Naive B cell (primary cell): ENCODE measurements around the gene CHST15. TPM values are rescaled to one million over a fixed set of nuclear protein-coding genes. Genes with fewer than 3 reads are reported as not detected.

Experiments
- ATAC-seq, 2 donors: fragments of 150-1000 bp; cut with Tn5 transposase; 2 replicates each; pipeline ENCODE4 v1.10.0; 2021; ENCODE audit warnings: low read depth in 2 of 2, mild to moderate bottlenecking in 2 of 2, moderate library complexity in 2 of 2
- DNase-seq: peaks from one replicate; pipeline ENCODE4 v3.0.0; 2022
- H3K27ac Mint-ChIP-seq, 6 donors: one replicate each; pipeline ENCODE4 v1.8.0; 2020 to 2022; ENCODE audit warnings: mild to moderate bottlenecking in 6 of 6, mixed read lengths in 6 of 6, moderate library complexity in 5 of 6, inconsistent platforms in 2 of 6
- H3K27me3 Mint-ChIP-seq, 3 donors: one replicate each; pipeline ENCODE4 v1.8.0; 2021 to 2022; ENCODE audit warnings: mixed read lengths in 3 of 3, mild to moderate bottlenecking in 1 of 3
- H3K36me3 Mint-ChIP-seq, 2 donors: one replicate each; pipeline ENCODE4 v1.8.0; 2020 to 2022; ENCODE audit warnings: mixed read lengths in 2 of 2, inconsistent platforms in 1 of 2, mild to moderate bottlenecking in 1 of 2
- H3K4me1 Mint-ChIP-seq, 3 donors: one replicate each; pipeline ENCODE4 v1.8.0; 2020 to 2022; ENCODE audit warnings: mixed read lengths in 3 of 3, inconsistent platforms in 1 of 3, mild to moderate bottlenecking in 1 of 3, moderate library complexity in 1 of 3
- H3K4me3 Mint-ChIP-seq, 8 donors: one replicate each; pipeline ENCODE4 v1.8.0; 2020 to 2022; ENCODE audit warnings: mild to moderate bottlenecking in 8 of 8, mixed read lengths in 8 of 8, moderate library complexity in 8 of 8, inconsistent platforms in 2 of 8
- H3K9me3 Mint-ChIP-seq, 7 donors: one replicate each; pipeline ENCODE4 v1.8.0; 2020 to 2022; ENCODE audit warnings: mixed read lengths in 7 of 7, mild to moderate bottlenecking in 5 of 7, inconsistent platforms in 2 of 7, moderate library complexity in 1 of 7
- polyA plus RNA-seq, 6 donors: library from polyadenylated mRNA; unstranded; fragments of 300-500 nt; fragmentation: Illumina TruSeq; gene quantifications; one replicate each; pipeline ENCODE4 v1.2.3, GENCODE V29; 2021; ENCODE audit warnings: low read depth in 6 of 6

CHST15 gene
- polyA plus RNA-seq, 6 donors from 2014 or later, result 13.4 to 19.5 (median 17.0) TPM

DNA sequence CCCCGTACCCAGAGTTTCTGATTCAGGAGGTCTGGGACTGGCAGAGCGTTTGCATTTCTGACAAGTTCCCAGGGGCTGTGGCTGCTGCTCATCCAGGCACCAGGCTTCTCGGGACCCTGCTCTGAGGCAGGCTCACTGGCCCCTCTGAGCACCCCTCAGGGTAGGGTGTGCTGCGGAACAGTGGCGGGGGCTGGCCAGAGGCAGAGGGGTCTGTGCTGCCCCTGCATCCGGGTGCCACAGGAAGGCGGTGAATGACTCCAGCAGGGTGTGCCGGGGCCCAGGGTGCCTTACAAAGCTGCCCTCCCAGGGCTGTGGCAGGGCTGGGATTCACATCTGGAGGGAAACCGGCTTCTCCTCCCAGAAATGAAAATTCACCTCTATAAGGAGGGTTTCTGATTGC lies 77.4 kb downstream of the CHST15 start:
- no peak for DNase-seq
- H3K9me3 Mint-ChIP-seq, result peaks cover 0 to 9% (median 5%) of the 10 kb centered on the region in 7 donors
- peak overlapping the region in 1 of 8 donors; percentile 5 for H3K4me3 Mint-ChIP-seq
- peaks cover 0 to 8% (median 0%) of the 10 kb centered on the region in 3 donors for H3K4me1 Mint-ChIP-seq
- no peaks in the 10 kb centered on the region for H3K27me3 Mint-ChIP-seq
- peaks cover 30 to 33% of the 10 kb centered on the region in 2 donors for H3K36me3 Mint-ChIP-seq
- no peak overlapping the region for H3K27ac Mint-ChIP-seq
- ATAC-seq, result no peak

DNA sequence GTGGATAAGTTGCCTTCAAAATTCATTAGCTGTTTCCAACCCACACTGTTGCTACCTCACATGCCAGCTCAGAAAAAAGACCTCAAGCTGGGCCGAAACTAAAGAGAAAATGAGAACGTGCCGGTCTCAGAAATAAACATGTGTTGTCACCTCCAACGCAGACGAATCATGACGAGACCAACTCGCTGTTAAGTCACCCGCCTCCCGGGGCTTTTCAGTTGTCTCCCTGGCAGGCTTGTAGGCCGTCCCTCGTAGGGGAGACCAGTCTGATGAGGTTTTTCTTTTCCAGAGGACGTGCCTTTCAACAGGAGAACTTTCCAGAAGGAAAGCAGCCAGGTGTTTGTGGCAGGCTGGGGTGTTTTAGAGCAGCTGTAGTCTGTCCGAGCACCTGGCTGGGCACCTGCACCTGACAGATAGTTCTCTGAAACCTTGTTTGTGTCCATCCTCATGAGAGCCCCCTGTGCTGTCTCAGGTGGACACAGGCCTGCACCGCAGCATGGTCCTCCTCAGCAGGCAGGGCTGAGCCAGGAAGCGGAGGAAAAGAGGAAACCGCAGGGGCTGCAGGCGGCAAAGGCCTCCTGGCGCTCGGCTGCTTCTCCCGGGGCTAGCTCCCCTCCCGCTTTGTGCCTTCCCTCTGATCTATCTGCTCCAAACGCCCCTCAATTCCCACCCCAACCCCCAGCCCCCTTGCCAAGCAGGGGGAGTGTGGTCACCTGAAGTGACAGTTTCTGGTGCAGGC lies 78.8 kb downstream of the CHST15 start:
- H3K27me3 Mint-ChIP-seq, result no peaks in the 10 kb centered on the region
- H3K4me3 Mint-ChIP-seq, result peak overlapping the region in 1 of 8 donors; percentile 52
- peaks cover 0 to 6% (median 0%) of the 10 kb centered on the region in 3 donors for H3K4me1 Mint-ChIP-seq
- H3K9me3 Mint-ChIP-seq, result peaks cover 0 to 9% (median 5%) of the 10 kb centered on the region in 7 donors
- H3K27ac Mint-ChIP-seq, result peak overlapping the region in 1 of 6 donors; percentile 57
- ATAC-seq, result no peak
- peaks cover 26 to 29% of the 10 kb centered on the region in 2 donors for H3K36me3 Mint-ChIP-seq
- no peak for DNase-seq

DNA sequence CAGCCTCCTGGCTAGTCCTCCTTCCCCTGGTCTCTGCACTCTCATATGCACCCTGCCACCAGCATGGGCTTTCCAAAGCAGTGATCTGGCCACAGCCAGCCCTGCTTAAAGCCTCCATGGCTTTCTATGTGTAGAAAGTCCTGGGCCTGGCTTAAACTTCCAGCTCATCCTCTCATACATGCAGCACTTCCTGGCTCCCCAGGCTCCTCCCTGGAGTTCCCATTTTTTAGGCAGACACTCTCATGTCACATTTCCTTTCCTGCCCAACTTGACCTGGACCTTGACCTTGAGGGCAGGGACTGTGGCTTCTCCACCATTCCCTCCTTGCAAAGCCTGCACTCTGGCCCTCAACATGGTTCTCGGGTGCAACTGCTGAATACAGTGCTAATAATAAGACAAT lies 79.5 kb downstream of the CHST15 start:
- peaks cover 29 to 32% of the 10 kb centered on the region in 2 donors for H3K36me3 Mint-ChIP-seq
- DNase-seq, result no peak
- no peak for ATAC-seq
- peak overlapping the region in 4 of 6 donors; percentile 3 to 17 (median 5) for H3K27ac Mint-ChIP-seq
- no peaks in the 10 kb centered on the region for H3K27me3 Mint-ChIP-seq
- H3K4me1 Mint-ChIP-seq, result peaks cover 0 to 3% (median 0%) of the 10 kb centered on the region in 3 donors
- H3K4me3 Mint-ChIP-seq, result no peak overlapping the region
- peaks cover 0 to 9% (median 5%) of the 10 kb centered on the region in 7 donors for H3K9me3 Mint-ChIP-seq

DNA sequence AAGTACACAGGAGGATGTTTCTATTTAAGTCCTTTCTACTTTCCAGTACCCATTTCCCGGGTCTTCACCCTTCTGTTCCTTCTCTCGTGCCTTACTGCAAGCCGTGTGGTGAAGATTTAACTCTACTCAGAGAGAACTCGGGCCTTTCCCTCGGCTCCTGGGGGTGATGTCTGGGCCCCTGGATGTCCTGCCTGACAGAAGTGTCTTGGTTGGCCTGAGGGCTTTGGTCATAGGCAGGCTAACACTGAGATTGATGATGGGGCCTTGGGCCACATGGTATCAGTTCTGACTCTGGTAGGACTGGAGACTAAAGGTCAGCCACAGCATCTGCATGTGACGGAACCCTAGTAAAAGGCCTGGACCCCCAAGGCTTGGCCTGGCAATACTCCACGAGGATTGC lies 80.4 kb downstream of the CHST15 start:
- Mint-ChIP-seq H3K27ac (no peak overlapping the region), H3K4me3 (no peak overlapping the region), H3K9me3 (peaks cover 0 to 9% (median 5%) of the 10 kb centered on the region in 7 donors)

DNA sequence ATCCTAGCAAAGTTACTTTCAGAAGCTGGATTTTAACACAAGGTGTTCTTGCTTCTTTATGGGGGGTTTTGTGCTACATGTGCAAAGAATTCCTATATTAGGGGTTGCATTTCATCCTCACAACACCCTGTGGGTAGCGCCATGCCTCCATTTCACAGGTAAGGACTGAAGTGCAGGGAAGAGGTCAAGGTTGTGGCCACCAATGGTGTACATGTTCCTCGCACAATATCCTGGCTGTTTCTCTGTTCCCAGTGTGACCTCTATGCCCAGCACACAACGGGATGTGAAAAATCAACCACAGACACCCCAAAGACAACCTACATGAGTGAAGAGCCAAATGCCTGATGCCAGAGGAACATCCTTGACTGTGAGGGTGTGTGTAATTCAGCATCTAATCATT lies 80.8 kb downstream of the CHST15 start:
- peaks cover 26 to 37% of the 10 kb centered on the region in 2 donors for H3K36me3 Mint-ChIP-seq
- H3K9me3 Mint-ChIP-seq, result peaks cover 0 to 9% (median 5%) of the 10 kb centered on the region in 7 donors
- H3K4me1 Mint-ChIP-seq, result peaks cover 0 to 3% (median 0%) of the 10 kb centered on the region in 3 donors
- H3K27me3 Mint-ChIP-seq, result no peaks in the 10 kb centered on the region
- DNase-seq (no peak), ATAC-seq (no peak)
- no peak overlapping the region for H3K4me3 Mint-ChIP-seq
- H3K27ac Mint-ChIP-seq, result no peak overlapping the region

More for the DNA sequence above, 80.4 kb downstream of the CHST15 start:
- H3K27me3 Mint-ChIP-seq, result no peaks in the 10 kb centered on the region
- H3K4me1 Mint-ChIP-seq, result peaks cover 0 to 3% (median 0%) of the 10 kb centered on the region in 3 donors
- DNase-seq, result no peak
- peaks cover 26 to 37% of the 10 kb centered on the region in 2 donors for H3K36me3 Mint-ChIP-seq
- no peak for ATAC-seq

- no peak for ATAC-seq
- Mint-ChIP-seq H3K27me3 (no peaks in the 10 kb centered on the region), H3K36me3 (peaks cover 26 to 37% of the 10 kb centered on the region in 2 donors)
Observed at GRCh38 chr10:124012066-124012465, 81.3 kb downstream of the CHST15 start.

GRCh38 chr10:124011464-124011863 lies 81.9 kb downstream of the CHST15 start:
- Mint-ChIP-seq H3K36me3 (peaks cover 26 to 37% of the 10 kb centered on the region in 2 donors), H3K4me3 (no peak overlapping the region), H3K4me1 (peaks cover 0 to 3% (median 0%) of the 10 kb centered on the region in 3 donors), H3K9me3 (peaks cover 0 to 9% (median 5%) of the 10 kb centered on the region in 7 donors), H3K27ac (peak overlapping the region in 2 of 6 donors; percentile 12 to 14), H3K27me3 (no peaks in the 10 kb centered on the region)
- ATAC-seq, result no peak
- DNase-seq, result no peak

More at GRCh38 chr10:124012066-124012465, 81.3 kb downstream of the CHST15 start:
- Mint-ChIP-seq H3K4me3 (no peak overlapping the region), H3K9me3 (peaks cover 0 to 9% (median 5%) of the 10 kb centered on the region in 7 donors), H3K27ac (peak overlapping the region in 2 of 6 donors; percentile 12 to 31), H3K4me1 (peaks cover 0 to 3% (median 0%) of the 10 kb centered on the region in 3 donors)
- no peak for DNase-seq

DNA sequence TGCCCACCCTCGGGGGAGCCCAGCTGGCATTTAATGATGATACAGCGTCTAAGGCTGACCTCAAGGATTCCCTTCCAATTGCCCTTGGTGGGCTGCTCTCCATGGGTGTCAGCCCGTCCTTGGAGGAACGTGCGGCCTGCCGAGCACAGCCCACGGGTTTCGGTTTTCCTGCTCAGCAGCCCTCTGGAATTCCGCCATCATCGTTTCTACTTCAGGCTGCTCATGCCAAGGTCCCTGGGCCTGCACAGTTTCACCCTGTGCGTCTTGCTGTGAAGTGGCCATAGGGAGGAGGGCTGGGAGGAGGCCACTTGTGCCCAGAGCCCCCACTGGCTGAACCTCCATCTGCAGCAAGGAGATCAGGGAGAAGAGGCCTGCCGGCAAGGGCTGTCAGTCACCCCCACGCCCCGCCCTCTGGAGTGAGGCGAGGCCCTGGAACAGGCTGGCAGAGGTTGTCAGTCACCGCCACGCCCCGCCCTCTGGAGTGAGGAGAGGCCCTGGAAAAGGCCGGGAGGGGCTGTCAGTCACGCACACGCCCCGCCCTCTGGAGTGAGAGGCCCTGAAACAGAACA lies 82.8 kb downstream of the CHST15 start:
- ATAC-seq, result no peak
- DNase-seq, result no peak
- Mint-ChIP-seq H3K36me3 (peaks cover 26 to 37% of the 10 kb centered on the region in 2 donors), H3K27me3 (no peaks in the 10 kb centered on the region), H3K4me3 (peak overlapping the region in 1 of 8 donors; percentile 16), H3K27ac (no peak overlapping the region), H3K4me1 (peaks cover 0 to 2% (median 0%) of the 10 kb centered on the region in 3 donors), H3K9me3 (peaks cover 0 to 9% (median 5%) of the 10 kb centered on the region in 7 donors)

GRCh38 chr10:124010024-124010423 lies 83.4 kb downstream of the CHST15 start:
- Mint-ChIP-seq H3K27ac (no peak overlapping the region), H3K4me1 (no peaks in the 10 kb centered on the region), H3K27me3 (no peaks in the 10 kb centered on the region), H3K36me3 (peaks cover 26 to 37% of the 10 kb centered on the region in 2 donors), H3K4me3 (no peak overlapping the region), H3K9me3 (peaks cover 0 to 9% (median 5%) of the 10 kb centered on the region in 7 donors)
- DNase-seq (no peak), ATAC-seq (no peak)

DNA sequence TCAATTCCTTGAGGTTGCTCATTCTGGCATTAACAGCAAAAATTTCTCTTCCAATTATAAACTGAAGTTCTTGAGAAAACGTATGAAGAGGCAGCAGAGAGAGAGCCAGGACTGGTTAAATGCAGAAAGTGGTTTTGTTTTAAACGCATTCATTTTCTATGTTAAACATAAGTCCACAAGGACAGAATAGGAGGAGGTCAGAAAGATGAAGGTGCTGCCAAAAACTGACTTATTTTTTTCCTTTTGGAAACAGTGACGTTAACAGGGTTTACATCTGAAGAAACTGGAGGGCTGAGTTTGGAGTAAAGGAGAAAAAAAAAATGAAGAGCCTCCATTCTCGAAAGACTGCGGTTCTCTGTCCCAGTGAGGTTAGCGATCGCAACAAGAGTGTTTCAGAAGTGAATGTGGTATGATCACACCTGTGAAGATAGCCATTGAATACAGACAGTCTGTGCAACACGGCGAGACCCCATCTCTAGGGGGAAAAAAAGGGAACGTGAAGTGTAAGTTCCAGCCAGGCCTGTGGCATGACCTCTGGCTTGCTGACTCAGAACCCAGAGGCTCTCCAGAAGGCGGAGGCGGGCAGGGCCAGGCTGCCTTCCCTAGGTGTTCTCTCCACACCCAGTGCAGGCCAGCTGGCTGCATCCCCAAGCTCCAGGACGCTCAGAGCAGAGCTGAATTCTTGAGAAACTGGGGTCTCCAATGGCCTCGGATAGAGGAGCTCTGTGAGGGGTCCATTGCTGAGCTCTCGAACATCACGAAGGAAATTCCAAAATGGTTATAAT lies 84.0 kb downstream of the CHST15 start:
- Mint-ChIP-seq H3K27me3 (no peaks in the 10 kb centered on the region), H3K4me1 (no peaks in the 10 kb centered on the region), H3K4me3 (no peak overlapping the region), H3K36me3 (peaks cover 26 to 37% of the 10 kb centered on the region in 2 donors), H3K9me3 (peaks cover 0 to 9% (median 5%) of the 10 kb centered on the region in 7 donors), H3K27ac (no peak overlapping the region)
- ATAC-seq, result no peak
- no peak for DNase-seq

DNA sequence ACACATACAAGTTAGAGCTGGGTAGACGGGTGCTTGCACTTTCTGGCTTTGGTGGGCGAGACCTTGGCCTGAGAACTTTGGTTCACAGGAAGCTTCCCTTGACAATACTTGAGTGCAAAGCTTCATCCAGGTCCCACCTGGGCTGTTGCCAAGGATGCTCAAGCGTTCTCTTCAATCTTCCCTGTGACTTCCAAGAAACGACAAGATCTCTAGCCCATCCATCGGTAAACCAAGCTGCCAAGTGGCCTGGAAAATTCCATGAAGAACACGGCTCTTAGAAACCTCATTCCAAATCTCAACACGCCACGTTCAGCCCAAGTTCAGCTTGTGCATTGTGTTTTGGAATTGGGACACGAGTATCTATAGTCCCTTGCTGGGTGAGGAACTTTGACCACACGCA lies 84.7 kb downstream of the CHST15 start:
- Mint-ChIP-seq H3K27ac (peak overlapping the region in 1 of 6 donors; percentile 32), H3K9me3 (peaks cover 0 to 4% (median 2%) of the 10 kb centered on the region in 7 donors), H3K4me1 (no peaks in the 10 kb centered on the region), H3K36me3 (peaks cover 20 to 34% of the 10 kb centered on the region in 2 donors), H3K4me3 (no peak overlapping the region), H3K27me3 (no peaks in the 10 kb centered on the region)
- DNase-seq, result no peak
- ATAC-seq, result no peak

GRCh38 chr10:124008187-124008586 lies 85.2 kb downstream of the CHST15 start:
- H3K27ac Mint-ChIP-seq, result no peak overlapping the region
- no peaks in the 10 kb centered on the region for H3K27me3 Mint-ChIP-seq
- H3K4me3 Mint-ChIP-seq, result no peak overlapping the region
- no peaks in the 10 kb centered on the region for H3K9me3 Mint-ChIP-seq
- DNase-seq, result no peak
- H3K36me3 Mint-ChIP-seq, result peaks cover 15 to 29% of the 10 kb centered on the region in 2 donors
- ATAC-seq, result no peak
- H3K4me1 Mint-ChIP-seq, result no peaks in the 10 kb centered on the region

DNA sequence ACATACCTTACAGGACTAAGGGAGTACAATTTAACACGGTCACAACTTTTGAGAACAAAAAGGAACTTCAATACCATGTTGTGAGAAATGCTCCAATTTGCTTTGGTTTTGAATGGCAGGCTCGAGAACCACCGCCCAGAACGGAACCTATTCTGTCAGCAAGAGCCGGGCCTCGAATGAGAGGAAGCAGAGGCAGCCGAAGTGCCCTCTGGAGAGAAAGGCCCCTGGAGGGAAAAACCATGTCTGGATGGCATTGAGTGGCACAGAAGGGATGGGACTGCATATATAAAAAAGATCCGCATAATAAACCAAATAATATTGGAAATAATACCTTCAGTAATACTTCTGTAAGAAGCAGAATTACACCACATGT lies 85.6 kb downstream of the CHST15 start:
- Mint-ChIP-seq H3K9me3 (no peaks in the 10 kb centered on the region), H3K27ac (no peak overlapping the region), H3K36me3 (peaks cover 12 to 27% of the 10 kb centered on the region in 2 donors), H3K4me3 (no peak overlapping the region), H3K27me3 (no peaks in the 10 kb centered on the region), H3K4me1 (no peaks in the 10 kb centered on the region)
- ATAC-seq (no peak), DNase-seq (no peak)
